IPS DF 6.9 (cell line): ENCODE results near the gene ADM5.

Source experiments
- DNase-seq: peaks from one replicate; pipeline ENCODE4 v3.0.0-alpha.2; 2013; ENCODE audit warnings: low read depth, low spot score
- H3K27ac ChIP-seq: one replicate; pipeline ENCODE4 v1.5.1; 2013; ENCODE audit warnings: low read length, control low read depth
- H3K27me3 ChIP-seq: 2 replicates; pipeline ENCODE4 v1.6.1; 2013; ENCODE audit warnings: mild to moderate bottlenecking, low read length; ENCODE audit not compliant: control insufficient read depth, insufficient read depth
- H3K36me3 ChIP-seq: 2 replicates; pipeline ENCODE4 v1.6.1; 2013; ENCODE audit warnings: low read length; ENCODE audit not compliant: control insufficient read depth, insufficient read depth
- H3K4me1 ChIP-seq: 2 replicates; pipeline ENCODE4 v1.6.1; 2013; ENCODE audit warnings: low read length; ENCODE audit not compliant: control insufficient read depth, insufficient read depth
- H3K4me3 ChIP-seq: 2 replicates; pipeline ENCODE4 v1.5.1; 2013; ENCODE audit warnings: mild to moderate bottlenecking, low read length
- H3K9me3 ChIP-seq: 2 replicates; pipeline ENCODE4 v1.6.1; 2013; ENCODE audit warnings: low read length, inconsistent platforms; ENCODE audit not compliant: control insufficient read depth, insufficient read depth
- WGBS: extraction: QIAGEN DNeasy Blood & Tissue Kit; methylation state at CpG from one replicate; pipeline ENCODE4 v1.1.7; 2013; ENCODE audit warnings: mixed read lengths, missing lambda C conversion rate; ENCODE audit not compliant: insufficient read length, insufficient coverage; 5-methylcytosine and 5-hydroxymethylcytosine counted together

The ADM5 gene

DNA sequence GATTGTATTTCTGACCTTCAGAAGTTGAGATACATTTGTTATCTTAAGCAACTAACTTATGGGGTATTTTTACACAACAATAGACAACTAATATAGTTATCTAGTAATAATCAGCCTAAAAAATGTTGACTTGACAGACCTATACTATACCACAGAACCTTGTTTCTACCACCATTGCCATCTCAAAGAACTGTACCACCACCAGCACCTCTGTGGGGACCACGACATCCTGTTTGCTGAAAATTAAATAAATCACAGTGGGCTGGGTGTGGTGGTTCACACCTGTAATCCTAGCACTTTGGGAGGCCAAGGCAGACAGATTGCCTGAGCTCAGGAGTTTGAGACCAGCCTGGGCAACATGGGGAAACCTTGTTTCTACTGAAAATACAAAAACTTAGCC lies 49.7 kb downstream of the ADM5 start:
- no peaks in the 10 kb centered on the region for H3K9me3 ChIP-seq
- H3K27me3 ChIP-seq, result no peaks in the 10 kb centered on the region
- H3K4me3 ChIP-seq, result no peak overlapping the region
- no peak overlapping the region for H3K27ac ChIP-seq
- no peak for DNase-seq
- no peaks in the 10 kb centered on the region for H3K36me3 ChIP-seq
- no peaks in the 10 kb centered on the region for H3K4me1 ChIP-seq
- WGBS, result no CpG with 5 or more reads among the region's 1 CpG

DNA sequence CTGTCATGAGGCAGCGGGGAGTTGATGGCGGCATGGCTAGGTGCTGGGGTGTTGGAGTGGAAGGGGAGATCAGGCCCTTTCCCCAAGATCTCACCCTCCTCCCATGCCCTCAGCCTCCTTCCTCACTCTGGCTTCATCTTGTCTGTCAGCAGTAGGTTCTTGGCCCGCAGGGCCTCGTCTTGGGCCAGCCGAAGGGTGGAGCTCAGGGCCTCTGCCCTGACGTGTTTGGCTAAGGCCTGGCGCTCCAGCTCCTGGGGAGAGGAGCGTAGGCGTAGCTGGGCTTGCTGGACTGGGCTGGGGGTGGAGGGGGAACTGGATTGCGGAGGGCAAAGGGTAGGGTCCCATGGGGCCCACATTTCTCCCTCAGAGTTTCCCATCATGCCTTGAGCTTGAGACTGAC lies 50.5 kb downstream of the ADM5 start:
- no peak overlapping the region for H3K27ac ChIP-seq
- no peaks in the 10 kb centered on the region for H3K9me3 ChIP-seq
- no peak overlapping the region for H3K4me3 ChIP-seq
- H3K4me1 ChIP-seq, result no peaks in the 10 kb centered on the region
- WGBS, result no CpG with 5 or more reads among the region's 10 CpGs
- no peaks in the 10 kb centered on the region for H3K36me3 ChIP-seq
- no peaks in the 10 kb centered on the region for H3K27me3 ChIP-seq
- no peak for DNase-seq
